ENCODE measurements around the gene TMEM196. TPM values are rescaled to one million over a fixed set of nuclear protein-coding genes. Genes with fewer than 3 reads are reported as not detected.

Gene TMEM196
- under 1 TPM in 9 of 12 donors, not detected in 3; 0.04 to 0.32 (median 0.11) TPM for polyA plus RNA-seq (ENCODE audit: insufficient read length in 12 of 12)
- long read RNA-seq, donor 1, partial matches to known transcripts: 0 of 1 reads
- long read RNA-seq, donor 1, other reads (novel, unspliced or antisense): 0 of 1 reads
- long read RNA-seq, donor 2: 0 reads
- long read RNA-seq, donor 3: 0 reads
- long read RNA-seq, donor 4: 0 reads
- long read RNA-seq, donor 5: 0 reads
- long read RNA-seq, donor 6: 0 reads
- long read RNA-seq, donor 7: 0 reads
- long read RNA-seq, donor 8: 0 reads
- long read RNA-seq, donor 9: 0 reads
- long read RNA-seq, donor 10: 0 reads
- long read RNA-seq, donor 11: 0 reads

- DNase-seq: peak; percentile 25
These were observed at the start of gene TMEM196 for GRCh38 chr7:19772841-19773760. TSS of gene TMEM196 (minus strand) at chr7:19773617. CDS start at chr7:19772696, 921 bp downstream.

DNA sequence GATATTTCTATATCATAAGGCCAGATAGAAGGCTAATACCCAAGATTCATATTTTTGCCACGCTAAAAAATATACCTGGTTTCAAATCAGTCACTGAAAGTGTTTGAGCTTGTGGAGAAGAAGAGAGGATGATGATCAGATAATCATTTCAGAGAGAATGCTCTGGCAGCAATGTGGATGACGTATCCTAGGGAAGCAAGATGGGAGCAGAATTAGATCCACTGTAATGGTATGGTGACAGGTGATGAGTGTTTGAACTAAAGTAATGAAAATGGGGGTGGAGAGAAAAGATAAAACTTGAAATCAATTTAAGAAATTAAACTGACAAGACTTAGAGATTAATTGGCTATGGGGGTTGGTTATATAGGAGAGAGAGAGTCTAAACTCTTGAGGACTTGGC lies 42.7 kb upstream of the TMEM196 start:
- DNase-seq: no peak

DNA sequence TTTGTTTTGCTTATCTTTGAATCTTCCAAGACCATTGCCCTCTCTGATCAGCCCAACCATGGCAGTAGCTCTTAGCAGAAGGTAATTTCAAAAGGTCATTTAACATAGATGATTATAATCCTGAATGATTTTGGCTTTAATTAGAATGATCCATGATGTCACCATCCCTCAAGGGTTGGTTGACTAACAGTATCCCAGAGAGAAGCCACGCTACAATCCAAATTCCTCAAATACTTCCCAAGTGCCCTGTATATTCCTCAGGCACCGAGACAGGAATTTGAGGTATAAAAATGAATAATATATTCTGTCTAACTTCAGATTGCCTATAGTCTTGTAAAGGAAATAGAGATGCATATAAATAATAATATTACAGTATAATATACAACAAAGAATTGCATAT lies 42.1 kb upstream of the TMEM196 start:
- no peak for DNase-seq

GRCh38 chr7:19814776-19815175 lies 41.4 kb upstream of the TMEM196 start:
- peak; percentile 57 for DNase-seq

- peak; percentile 13 for DNase-seq
These were observed 38.0 kb upstream of the TMEM196 start for GRCh38 chr7:19811386-19811785.

- DNase-seq: no peak
These were observed 25.6 kb upstream of the TMEM196 start for GRCh38 chr7:19798986-19799385.

- DNase-seq: no peak
These were observed 10.1 kb upstream of the TMEM196 start for GRCh38 chr7:19783541-19783940.

DNA sequence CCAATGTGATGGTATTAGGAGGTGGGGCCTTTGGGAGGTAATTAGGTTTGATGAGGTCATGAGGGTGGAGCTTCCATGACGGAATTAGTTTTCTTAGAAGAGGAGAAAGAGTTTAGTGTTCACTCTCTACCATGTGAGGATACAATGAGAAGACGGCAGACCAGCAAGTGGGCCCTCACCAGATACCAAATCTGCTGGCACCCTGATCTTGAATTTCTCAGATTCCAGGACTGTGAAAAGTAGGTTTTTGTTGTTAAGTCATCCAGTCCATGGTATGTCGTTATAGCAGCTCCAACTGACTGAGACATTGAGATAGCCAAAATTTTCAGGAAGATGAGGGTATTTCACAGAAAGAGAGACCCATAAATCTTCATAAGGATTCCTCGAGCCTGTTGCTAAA lies 3.6 kb upstream of the TMEM196 start:
- DNase-seq: no peak

GRCh38 chr7:19775578-19775977 lies 2.2 kb upstream of the TMEM196 start:
- DNase-seq: no peak

GRCh38 chr7:19772306-19772705 lies 1.1 kb downstream of the TMEM196 start:
- DNase-seq: no peak

- no peak for DNase-seq
These were observed 10.8 kb downstream of the TMEM196 start for GRCh38 chr7:19762631-19763030.

DNA sequence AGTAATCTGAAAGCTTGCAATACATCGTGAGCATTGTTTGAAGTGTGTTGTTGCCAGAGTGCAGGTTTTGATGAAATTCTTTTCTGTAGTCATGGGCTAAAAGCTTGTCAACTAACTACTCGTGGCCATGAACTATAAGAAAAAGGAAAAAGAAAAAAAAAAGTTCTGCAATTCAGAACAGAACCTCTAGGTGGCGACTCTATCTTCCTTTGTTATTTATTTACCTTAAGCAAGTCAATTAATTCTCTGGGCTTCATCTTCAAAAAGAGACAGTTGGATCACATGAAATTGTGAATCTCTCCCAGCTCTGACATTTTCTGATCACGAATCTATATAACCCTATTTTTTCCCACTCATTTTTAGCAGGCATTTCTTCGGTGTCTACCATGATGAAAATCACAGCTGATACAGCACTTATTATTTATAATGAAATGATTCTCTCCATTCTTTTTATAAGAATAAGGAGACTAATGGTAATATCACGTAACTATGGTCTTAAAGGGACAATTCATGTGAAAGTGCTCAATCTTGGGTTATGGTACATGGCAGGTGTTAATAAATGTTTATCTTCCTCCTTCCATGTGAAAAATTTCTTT lies 18.8 kb downstream of the TMEM196 start:
- peak; percentile 15 for DNase-seq

DNA sequence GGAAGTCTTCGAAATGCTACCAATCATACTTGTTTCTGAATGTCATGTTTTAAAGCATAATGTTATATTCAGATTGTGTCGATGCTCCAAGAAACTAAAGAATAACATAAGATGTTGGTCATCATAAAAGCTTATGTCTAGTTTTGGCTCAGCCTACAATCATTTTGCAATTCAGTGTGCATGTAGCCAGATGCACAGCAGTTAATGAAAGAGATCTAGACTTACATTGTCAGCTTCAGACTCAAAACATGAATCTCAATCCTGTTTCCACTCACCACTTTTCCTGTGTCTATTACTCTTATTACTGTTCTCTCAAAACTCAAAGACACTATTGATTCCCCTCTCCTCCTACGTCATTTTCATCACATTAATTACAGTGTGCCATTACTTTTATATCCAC lies 21.4 kb downstream of the TMEM196 start:
- no peak for DNase-seq

GRCh38 chr7:19749658-19750057 lies 23.8 kb downstream of the TMEM196 start:
- no peak for DNase-seq

DNA sequence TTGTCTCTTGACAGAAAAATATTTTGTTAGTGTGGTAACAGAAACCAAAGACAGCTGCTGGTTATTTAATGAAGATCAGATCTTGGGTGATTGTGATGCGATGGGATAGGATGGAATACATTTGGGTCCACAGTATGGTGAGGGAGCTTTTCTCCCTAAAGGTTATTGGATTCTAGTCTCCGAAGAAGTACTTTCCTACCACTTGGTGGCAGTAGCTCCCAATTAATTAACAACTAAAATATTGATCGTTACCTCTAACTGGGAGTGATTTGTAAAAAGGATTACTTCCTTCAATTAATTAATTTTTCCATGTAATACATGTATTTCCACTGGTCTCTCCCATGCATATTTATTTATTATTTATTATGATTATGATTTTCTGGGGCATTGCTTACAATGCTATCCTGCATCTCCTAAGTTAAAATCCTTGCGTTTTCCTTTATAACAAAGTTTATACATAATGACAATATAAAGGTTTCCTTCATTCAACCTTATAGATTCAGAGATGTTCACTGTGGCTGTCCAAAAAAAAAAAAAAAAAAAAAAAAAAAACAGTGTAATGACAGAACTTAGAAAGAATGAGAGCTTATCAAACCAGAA lies 25.6 kb downstream of the TMEM196 start:
- DNase-seq: peak; percentile 27

- DNase-seq: no peak
These were observed 29.3 kb downstream of the TMEM196 start for GRCh38 chr7:19744075-19744474.

DNA sequence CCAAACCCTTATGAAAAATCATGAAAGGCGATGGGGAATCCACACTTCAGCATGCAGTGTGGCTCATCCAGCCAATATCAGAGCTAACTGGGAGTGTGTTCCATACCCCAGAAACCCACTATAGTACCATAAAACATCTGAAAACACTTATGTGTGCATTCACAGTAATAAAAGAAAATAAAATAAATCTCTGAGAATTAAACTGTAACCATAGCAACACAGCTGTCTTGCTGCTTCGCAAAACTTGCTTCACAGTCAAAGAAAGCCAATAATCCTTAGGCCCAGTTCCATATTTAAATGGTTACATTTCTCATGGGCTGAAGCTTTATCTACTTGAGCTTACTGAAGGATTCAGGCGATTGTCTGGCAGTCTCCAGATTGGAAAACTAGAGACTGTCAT lies 44.7 kb downstream of the TMEM196 start:
- peak; percentile 41 for DNase-seq

GRCh38 chr7:19725770-19726169 lies 47.6 kb downstream of the TMEM196 start:
- DNase-seq: no peak

DNA sequence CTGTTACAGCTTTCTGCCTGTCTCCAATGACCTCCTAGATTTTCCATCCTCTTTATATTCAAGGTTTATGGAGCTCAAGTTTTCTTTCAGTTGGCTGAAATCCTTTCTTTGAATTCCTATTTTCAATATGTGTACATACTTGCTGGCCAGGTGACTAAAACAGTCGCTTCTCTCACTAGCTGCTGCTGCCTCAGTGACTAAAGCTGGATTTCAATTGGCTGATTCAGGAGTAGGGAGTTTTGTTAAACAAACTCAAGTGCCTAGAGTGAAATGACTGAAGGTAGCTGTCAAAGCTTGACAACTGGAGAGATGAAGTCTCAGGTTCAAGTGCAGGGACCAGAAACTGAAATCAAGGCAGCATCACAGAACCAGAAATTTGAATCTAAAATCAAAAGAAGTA lies 57.9 kb downstream of the TMEM196 start:
- no peak for DNase-seq

DNA sequence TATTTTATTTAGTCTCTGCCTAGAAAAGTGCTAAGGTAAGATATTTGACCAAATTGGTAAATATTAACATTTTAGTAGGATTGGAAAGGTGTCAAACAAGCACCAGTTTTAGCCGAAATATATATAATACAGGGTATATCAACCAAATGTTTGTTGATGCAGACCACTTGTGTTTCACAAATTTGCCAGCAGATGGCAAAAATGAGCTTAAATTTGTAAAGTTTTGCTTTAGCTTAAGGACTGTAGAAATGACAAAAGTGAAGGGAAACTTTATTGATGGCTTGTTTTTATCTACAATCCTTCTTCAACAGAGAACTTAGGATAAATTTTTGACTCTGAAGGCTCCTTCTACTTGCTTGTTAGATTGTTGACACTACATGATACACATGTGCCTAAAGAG lies 59.7 kb downstream of the TMEM196 start:
- peak; percentile 40 for DNase-seq

DNA sequence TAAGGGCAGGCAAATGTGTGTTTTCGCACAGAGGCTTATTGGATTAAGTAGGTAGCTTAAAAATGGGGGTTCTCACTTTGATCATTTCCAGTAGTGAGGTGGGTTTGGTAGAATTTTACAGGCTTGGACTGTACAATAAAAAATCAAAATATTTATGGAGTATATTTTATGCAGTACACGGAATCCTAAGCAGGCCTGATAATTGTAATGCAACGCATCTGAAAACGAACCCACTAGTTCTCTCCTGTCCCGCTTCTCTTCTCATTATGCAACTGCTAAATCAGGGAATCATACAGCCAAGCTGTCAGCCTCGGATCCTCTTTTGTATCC lies 64.2 kb downstream of the TMEM196 start:
- no peak for DNase-seq

Data from muscle of arm (tissue), 14 donors.